HCT116 (cell line): ENCODE measurements around the gene TOP3B. TPM values are rescaled to one million over a fixed set of nuclear protein-coding genes. Genes with fewer than 3 reads are reported as not detected.

ENCODE experiments used
- ATAC-seq: fragments of 200-7000 bp; cut with Tn5 transposase; 2 replicates; pipeline ENCODE4 v1.9.1; 2020; ENCODE audit warnings: mild to moderate bottlenecking, moderate library complexity
- BruUV-seq: library from RNA; stranded (reverse); fragments of 400-500 nt; replicated peaks from 2 replicates; lab custom pipeline; 2021; lab: Mats Ljungman, UMichigan
- CTCF ChIA-PET: fragments of 300-600 bp; sonication (Branson Sonifier 250); formaldehyde crosslinking; loops from one replicate; lab custom pipeline; 2021; ENCODE audit warnings: antibody characterized with exemption; lab: Charles Lee
- POLR2A ChIA-PET: fragments of 300-600, 350-600 bp; sonication (Branson Sonifier 250); formaldehyde crosslinking; loops from one replicate; lab custom pipeline; 2021; ENCODE audit warnings: antibody characterized with exemption; lab: Charles Lee
- RAD21 ChIA-PET, 2 experiments: fragments of 300-600 bp; sonication (Branson Sonifier 250); formaldehyde crosslinking; loops; one replicate each; lab custom pipeline; 2023; ENCODE audit warnings: low total read pairs in 2 of 2; ENCODE audit not compliant: uncharacterized antibody in 2 of 2, unreplicated experiment in 2 of 2, low non-redundant PET in 1 of 2; lab: Charles Lee
- DNase-seq: peaks from one replicate; pipeline ENCODE4 v3.0.0-alpha.2; 2010; ENCODE audit warnings: low read depth, low spot score
- H2AFZ ChIP-seq: fragments of 200-600 bp; shearing (Covaris generic), sonication (generic); 2 replicates; pipeline ENCODE4 v1.6.1; 2017; ENCODE audit warnings: low read depth, mixed run types, mixed read lengths, antibody characterized with exemption, low read length; ENCODE audit not compliant: poor library complexity, severe bottlenecking
- H3K27ac ChIP-seq: 2 replicates; pipeline ENCODE4 v1.5.1; 2012; ENCODE audit warnings: low read depth, low read length
- H3K27me3 ChIP-seq: fragments of 200-600 bp; sonication (generic); 2 replicates; pipeline ENCODE4 v1.6.1; 2016; ENCODE audit warnings: mixed run types, low read length, mixed read lengths; ENCODE audit not compliant: insufficient read depth
- H3K36me3 ChIP-seq, 2 experiments: fragments of 200-500 bp in 1 of 2; fragments of 200-600 bp in 1 of 2; sonication (Bioruptor generic) in 1 of 2; sonication (generic) in 1 of 2; 2 replicates each; pipeline versions ENCODE4 v1.5.1 to v1.6.1; 2014 to 2016; ENCODE audit warnings: low read length in 2 of 2, inconsistent platforms in 1 of 2, mixed read lengths in 1 of 2, mixed run types in 1 of 2; ENCODE audit not compliant: insufficient read depth in 2 of 2, control insufficient read depth in 1 of 2
- H3K4me1 ChIP-seq, 2 experiments: fragments of 200-600 bp in 1 of 2; sonication (generic) in 1 of 2; 2 replicates each; pipeline versions ENCODE4 v1.5.1 to v1.6.1; 2012 to 2017; ENCODE audit warnings: low read length in 2 of 2, inconsistent platforms in 1 of 2, mild to moderate bottlenecking in 1 of 2, mixed read lengths in 1 of 2, mixed run types in 1 of 2, moderate library complexity in 1 of 2; ENCODE audit not compliant: insufficient read depth in 2 of 2, control insufficient read depth in 1 of 2
- H3K4me2 ChIP-seq: fragments of 200-600 bp; sonication (generic); 2 replicates; pipeline ENCODE4 v1.6.1; 2017; ENCODE audit warnings: mixed run types, low read length, mixed read lengths
- H3K4me3 ChIP-seq, 2 experiments: fragments of 200-600 bp in 1 of 2; sonication (generic) in 1 of 2; replicated peaks in 1 of 2; 2 replicates each; pipeline ENCODE4 v1.5.1; 2011 to 2016; ENCODE audit warnings: low read length in 2 of 2, control low read depth in 1 of 2, low read depth in 1 of 2, mild to moderate bottlenecking in 1 of 2, mixed read lengths in 1 of 2, mixed run types in 1 of 2
- H3K79me2 ChIP-seq: fragments of 200-600 bp; sonication (generic); 2 replicates; pipeline ENCODE4 v1.6.1; 2017; ENCODE audit warnings: mild to moderate bottlenecking, mixed run types, low read length, moderate library complexity, mixed read lengths; ENCODE audit not compliant: insufficient read depth
- H3K9ac ChIP-seq: fragments of 200-600 bp; sonication (generic); 2 replicates; pipeline ENCODE4 v1.6.1; 2016; ENCODE audit warnings: low read length, mixed read lengths
- H3K9me2 ChIP-seq: fragments of 200-600 bp; sonication (generic), shearing (Covaris generic); 2 replicates; pipeline ENCODE4 v1.6.1; 2017; ENCODE audit warnings: mixed run types, mild to moderate bottlenecking, moderate library complexity; ENCODE audit not compliant: insufficient read depth
- H3K9me3 ChIP-seq, 2 experiments: fragments of 200-500 bp in 1 of 2; fragments of 200-600 bp in 1 of 2; sonication (Bioruptor generic) in 1 of 2; sonication (generic) in 1 of 2; 2 replicates each; pipeline ENCODE4 v1.6.1; 2014 to 2017; ENCODE audit warnings: low read length in 2 of 2, mixed read lengths in 2 of 2, inconsistent platforms in 1 of 2, low read depth in 1 of 2, mild to moderate bottlenecking in 1 of 2, mixed run types in 1 of 2, moderate library complexity in 1 of 2; ENCODE audit not compliant: control insufficient read depth in 1 of 2, insufficient read depth in 1 of 2
- H4K20me1 ChIP-seq: fragments of 200-600 bp; sonication (generic), shearing (Covaris generic); 2 replicates; pipeline ENCODE4 v1.6.1; 2017; ENCODE audit warnings: mixed run types, mild to moderate bottlenecking, moderate library complexity; ENCODE audit not compliant: insufficient read depth
- CBX3 ChIP-seq: IDR thresholded peaks from 2 replicates; pipeline ENCODE4 v1.6.1; 2012; ENCODE audit warnings: low read depth
- ELF1 ChIP-seq: IDR thresholded peaks from 2 replicates; pipeline ENCODE4 v1.6.1; 2012; ENCODE audit warnings: low read depth, borderline replicate concordance
- EZH2 ChIP-seq: fragments of 200-600 bp; sonication (generic); IDR thresholded peaks from 2 replicates; pipeline ENCODE4 v1.6.1; 2017; ENCODE audit warnings: antibody characterized with exemption, mixed run types
- EZH2phosphoT487 ChIP-seq: fragments of 200-600 bp; IDR thresholded peaks from 2 replicates; pipeline ENCODE4 v1.6.1; 2018; ENCODE audit warnings: antibody characterized with exemption, borderline replicate concordance
- REST ChIP-seq: IDR thresholded peaks from 2 replicates; pipeline ENCODE4 v1.6.1; 2012; ENCODE audit warnings: low read depth
- YY1 ChIP-seq: IDR thresholded peaks from 2 replicates; pipeline ENCODE4 v1.6.1; 2011; ENCODE audit warnings: low read length, low read depth, moderate library complexity, mild to moderate bottlenecking; ENCODE audit not compliant: insufficient replicate concordance; ENCODE audit errors: extremely low read depth
- ZBTB33 ChIP-seq: IDR thresholded peaks from 2 replicates; pipeline ENCODE4 v1.6.1; 2011; ENCODE audit warnings: mild to moderate bottlenecking, low read length, moderate library complexity; ENCODE audit not compliant: insufficient replicate concordance; ENCODE audit errors: extremely low read depth
- intact Hi-C: fragments of 100-400 bp; cut with micrococcal nuclease; formaldehyde crosslinking; loops from 2 replicates; pipeline ENCODE4 v1.10.0; 2022
- total RNA-seq: library from RNA; stranded (reverse); gene quantifications from one replicate; pipeline ENCODE4 v1.2.1, GENCODE V29; 2021; ENCODE audit not compliant: unreplicated experiment

TOP3B gene
- total RNA-seq, 1 experiment from 2014 or later, result 50.1 TPM

GRCh38 chr22:21936151-21936775 is 46.3 kb downstream of the TOP3B start (continued):
- no peak for TF ChIP-seq EZH2phosphoT487
- no peak for TF ChIP-seq EZH2
- no peak for TF ChIP-seq ZBTB33

- peaks cover 13 to 38% of the 10 kb centered on the region in 2 experiments for H3K36me3 ChIP-seq
- H3K4me3 ChIP-seq, result no peak overlapping the region
- H4K20me1 ChIP-seq, result no peaks in the 10 kb centered on the region
- H2AFZ ChIP-seq, result no peak overlapping the region
- H3K4me1 ChIP-seq, result peaks cover 9 to 24% of the 10 kb centered on the region in 2 experiments
- ATAC-seq (no peak), DNase-seq (no peak)
- ChIA-PET POLR2A (no interaction called here), CTCF (no interaction called here), RAD21 (no interaction called here)
- intact Hi-C loops, result no loop called here
- BruUV-seq, result no TSS peak
- H3K79me2 ChIP-seq, result peaks cover 8% of the 10 kb centered on the region; the same call in 1 of the 2 replicates
- no peak overlapping the region for H3K4me2 ChIP-seq
- no peaks in the 10 kb centered on the region for H3K9me3 ChIP-seq
- TF ChIP-seq CBX3, result no peak
- TF ChIP-seq REST, result no peak
- TF ChIP-seq ELF1, result no peak
- no peak for TF ChIP-seq YY1
- TF ChIP-seq EZH2, result no peak
- no peak overlapping the region for H3K9ac ChIP-seq
- H3K27me3 ChIP-seq, result no peaks in the 10 kb centered on the region
- no peaks in the 10 kb centered on the region for H3K9me2 ChIP-seq
- no peak overlapping the region for H3K27ac ChIP-seq
These were observed 48.7 kb downstream of the TOP3B start for GRCh38 chr22:21933910-21934309.
